Measurements from ENCODE around the gene ATP5PD.
A peak's percentile ranks its signal among the peaks of the same experiment; 100 is the strongest.

DNA sequence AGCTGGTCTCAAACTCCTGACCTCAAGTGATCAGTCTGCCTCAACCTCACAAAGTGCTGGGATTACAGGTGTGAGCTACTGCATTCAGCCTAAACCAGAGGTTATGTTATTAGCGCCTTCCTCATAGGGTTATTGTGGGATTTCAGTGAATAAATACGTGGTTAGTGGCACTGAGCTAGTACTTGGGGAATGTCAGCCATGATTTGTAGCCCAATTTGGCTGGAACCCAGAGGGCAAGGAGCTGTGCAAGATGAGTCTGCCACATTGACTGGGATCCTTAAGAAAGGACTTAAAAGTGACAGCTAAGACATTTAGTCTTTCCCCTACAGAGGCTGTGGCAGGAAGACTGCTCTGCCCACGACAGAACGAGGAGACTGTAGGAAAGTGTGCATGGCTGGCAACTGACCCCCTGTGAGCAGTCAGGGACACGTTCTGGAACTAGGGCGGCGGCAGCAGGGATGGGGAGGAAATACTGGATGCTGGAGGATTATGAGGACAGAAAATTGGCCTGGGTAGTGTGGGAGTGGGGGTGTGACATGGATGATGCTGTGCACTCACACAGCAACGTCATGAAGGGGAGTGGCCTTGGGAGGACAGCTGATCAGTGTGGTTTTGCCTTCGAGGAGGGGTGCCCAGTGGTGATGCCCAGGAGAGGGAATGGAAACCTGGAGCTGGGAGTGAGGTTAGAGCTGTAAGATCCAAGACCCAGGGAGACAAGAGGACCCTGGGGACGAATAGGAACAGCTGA, 14.6 kb downstream of the ATP5PD start:
- TF ChIP-seq, protein P1, sequence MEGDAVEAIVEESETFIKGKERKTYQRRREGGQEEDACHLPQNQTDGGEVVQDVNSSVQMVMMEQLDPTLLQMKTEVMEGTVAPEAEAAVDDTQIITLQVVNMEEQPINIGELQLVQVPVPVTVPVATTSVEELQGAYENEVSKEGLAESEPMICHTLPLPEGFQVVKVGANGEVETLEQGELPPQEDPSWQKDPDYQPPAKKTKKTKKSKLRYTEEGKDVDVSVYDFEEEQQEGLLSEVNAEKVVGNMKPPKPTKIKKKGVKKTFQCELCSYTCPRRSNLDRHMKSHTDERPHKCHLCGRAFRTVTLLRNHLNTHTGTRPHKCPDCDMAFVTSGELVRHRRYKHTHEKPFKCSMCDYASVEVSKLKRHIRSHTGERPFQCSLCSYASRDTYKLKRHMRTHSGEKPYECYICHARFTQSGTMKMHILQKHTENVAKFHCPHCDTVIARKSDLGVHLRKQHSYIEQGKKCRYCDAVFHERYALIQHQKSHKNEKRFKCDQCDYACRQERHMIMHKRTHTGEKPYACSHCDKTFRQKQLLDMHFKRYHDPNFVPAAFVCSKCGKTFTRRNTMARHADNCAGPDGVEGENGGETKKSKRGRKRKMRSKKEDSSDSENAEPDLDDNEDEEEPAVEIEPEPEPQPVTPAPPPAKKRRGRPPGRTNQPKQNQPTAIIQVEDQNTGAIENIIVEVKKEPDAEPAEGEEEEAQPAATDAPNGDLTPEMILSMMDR (IDR thresholded peaks at IDR 0.05), result peak in 1 of 5 experiments; percentile 12
- TF ChIP-seq POLR2A (IDR thresholded peaks at IDR 0.05), result peak in 1 of 2 donors; percentile 12
- peak in 1 of 2 donors; percentile 53 for TF ChIP-seq EP300 (IDR thresholded peaks at IDR 0.05)
